Stimulated activated effector memory CD8-positive, alpha-beta T cell treated with anti-CD3 and anti-CD28 coated beads, Interleukin-12 subunit alpha, Interleukin-12 subunit beta, amount 100 ng/mL, for 72 hours (primary cell): ENCODE measurements around the gene GOLT1A.

Experiments
- ATAC-seq: fragments of 150-1000 bp; cut with Tn5 transposase; 2 replicates; pipeline ENCODE4 v1.10.0; 2021
- DNase-seq, 2 donors: peaks; one replicate each; pipeline ENCODE4 v3.0.0; 2021 to 2022; ENCODE audit warnings: low spot score in 2 of 2
- H3K27ac Mint-ChIP-seq: one replicate; pipeline ENCODE4 v1.8.0; 2022; ENCODE audit warnings: mild to moderate bottlenecking, mixed read lengths
- H3K36me3 Mint-ChIP-seq: one replicate; pipeline ENCODE4 v1.8.0; 2022; ENCODE audit warnings: mild to moderate bottlenecking, mixed read lengths
- H3K4me1 Mint-ChIP-seq: one replicate; pipeline ENCODE4 v1.8.0; 2022; ENCODE audit warnings: mixed read lengths
- H3K4me3 Mint-ChIP-seq: one replicate; pipeline ENCODE4 v1.8.0; 2022; ENCODE audit warnings: mild to moderate bottlenecking, mixed read lengths
- H3K9me3 Mint-ChIP-seq: one replicate; pipeline ENCODE4 v1.8.0; 2022; ENCODE audit warnings: mixed read lengths

The GOLT1A gene

DNA sequence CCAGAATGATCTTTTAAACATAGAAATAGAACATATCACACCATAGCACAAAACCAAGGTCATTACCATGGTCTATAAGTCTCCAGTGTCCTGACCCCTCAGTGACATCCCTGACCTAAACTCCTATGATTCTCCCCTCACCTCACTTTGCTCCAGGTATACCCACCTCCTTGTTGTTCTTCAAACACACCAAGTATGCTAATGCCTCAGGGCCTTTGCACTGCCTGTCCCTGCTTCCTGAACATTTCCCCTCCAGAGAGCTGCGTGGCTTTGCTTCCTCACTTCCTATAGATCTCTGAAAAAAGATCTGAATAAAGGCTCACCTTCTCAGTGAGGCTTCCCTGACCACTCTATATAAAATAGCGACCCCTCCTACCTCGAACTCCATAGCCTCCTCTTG, 1.1 kb downstream of the GOLT1A start:
- DNase-seq (no peak), ATAC-seq (no peak)
- no peaks in the 10 kb centered on the region for H3K36me3 Mint-ChIP-seq
- H3K9me3 Mint-ChIP-seq = no peaks in the 10 kb centered on the region
- no peak overlapping the region for H3K27ac Mint-ChIP-seq
- no peak overlapping the region for H3K4me3 Mint-ChIP-seq
- peaks cover 10% of the 10 kb centered on the region for H3K4me1 Mint-ChIP-seq

- no peaks in the 10 kb centered on the region for H3K36me3 Mint-ChIP-seq
- H3K9me3 Mint-ChIP-seq = no peaks in the 10 kb centered on the region
- no peak overlapping the region for H3K4me3 Mint-ChIP-seq
- no peak for ATAC-seq
- DNase-seq = no peak
- peaks cover 14% of the 10 kb centered on the region for H3K4me1 Mint-ChIP-seq
- H3K27ac Mint-ChIP-seq = no peak overlapping the region
These were observed 2.7 kb downstream of the GOLT1A start for GRCh38 chr1:204211046-204211445.

DNA sequence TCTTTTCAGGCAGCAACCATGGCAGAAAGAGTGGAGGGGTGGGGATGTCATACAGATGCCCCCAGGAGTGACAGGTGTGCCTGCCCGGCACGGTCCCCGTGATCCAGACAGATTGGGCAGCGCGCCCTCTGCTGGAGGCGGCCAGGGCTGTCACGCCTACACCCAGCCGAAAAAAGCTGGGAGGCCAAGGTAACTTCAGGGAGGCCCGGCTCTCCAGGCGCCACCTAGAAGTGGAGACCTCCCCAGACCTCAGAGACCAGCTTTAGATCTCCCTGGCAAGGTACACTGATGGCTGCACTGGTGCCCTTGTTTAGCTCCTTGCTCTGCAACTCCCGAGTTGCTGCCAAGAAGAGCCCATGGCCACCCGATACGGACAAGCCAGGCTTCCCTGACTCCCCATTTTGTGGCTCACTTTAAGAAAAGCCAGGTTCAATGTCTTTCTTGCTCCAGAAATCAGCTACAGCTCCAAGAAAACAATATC, 6.6 kb downstream of the GOLT1A start:
- peaks cover 6% of the 10 kb centered on the region for H3K4me1 Mint-ChIP-seq
- DNase-seq (peak; percentile 84 to 85), ATAC-seq (peak; percentile 93)
- H3K27ac Mint-ChIP-seq = no peak overlapping the region
- no peaks in the 10 kb centered on the region for H3K9me3 Mint-ChIP-seq
- H3K4me3 Mint-ChIP-seq = no peak overlapping the region
- no peaks in the 10 kb centered on the region for H3K36me3 Mint-ChIP-seq

- H3K36me3 Mint-ChIP-seq = no peaks in the 10 kb centered on the region
- no peak for ATAC-seq
These were observed 7.7 kb downstream of the GOLT1A start for GRCh38 chr1:204206121-204206520.

GRCh38 chr1:204205486-204205885, 8.3 kb downstream of the GOLT1A start:
- ATAC-seq (no peak), DNase-seq (no peak)
- Mint-ChIP-seq H3K36me3 (no peaks in the 10 kb centered on the region), H3K4me1 (peaks cover 6% of the 10 kb centered on the region), H3K9me3 (no peaks in the 10 kb centered on the region), H3K4me3 (no peak overlapping the region), H3K27ac (no peak overlapping the region)

More at GRCh38 chr1:204206121-204206520, 7.7 kb downstream of the GOLT1A start:
- Mint-ChIP-seq H3K9me3 (no peaks in the 10 kb centered on the region), H3K27ac (no peak overlapping the region), H3K4me3 (no peak overlapping the region), H3K4me1 (peaks cover 6% of the 10 kb centered on the region)
- DNase-seq = no peak

- Mint-ChIP-seq H3K27ac (no peak overlapping the region), H3K36me3 (no peaks in the 10 kb centered on the region), H3K4me3 (no peak overlapping the region), H3K4me1 (peaks cover 6% of the 10 kb centered on the region), H3K9me3 (no peaks in the 10 kb centered on the region)
- DNase-seq (no peak), ATAC-seq (no peak)
These were observed 8.8 kb downstream of the GOLT1A start for GRCh38 chr1:204204944-204205343.

GRCh38 chr1:204203206-204203767, 10.5 kb downstream of the GOLT1A start:
- H3K36me3 Mint-ChIP-seq = no peaks in the 10 kb centered on the region
- no peak overlapping the region for H3K4me3 Mint-ChIP-seq
- ATAC-seq = no peak
- H3K4me1 Mint-ChIP-seq = peaks cover 14% of the 10 kb centered on the region
- DNase-seq = no peak
- no peaks in the 10 kb centered on the region for H3K9me3 Mint-ChIP-seq
- no peak overlapping the region for H3K27ac Mint-ChIP-seq

- ATAC-seq (no peak), DNase-seq (no peak)
- Mint-ChIP-seq H3K36me3 (no peaks in the 10 kb centered on the region), H3K9me3 (no peaks in the 10 kb centered on the region), H3K4me3 (no peak overlapping the region), H3K27ac (no peak overlapping the region), H3K4me1 (peaks cover 17% of the 10 kb centered on the region)
These were observed 11.3 kb downstream of the GOLT1A start for GRCh38 chr1:204202481-204202880.

DNA sequence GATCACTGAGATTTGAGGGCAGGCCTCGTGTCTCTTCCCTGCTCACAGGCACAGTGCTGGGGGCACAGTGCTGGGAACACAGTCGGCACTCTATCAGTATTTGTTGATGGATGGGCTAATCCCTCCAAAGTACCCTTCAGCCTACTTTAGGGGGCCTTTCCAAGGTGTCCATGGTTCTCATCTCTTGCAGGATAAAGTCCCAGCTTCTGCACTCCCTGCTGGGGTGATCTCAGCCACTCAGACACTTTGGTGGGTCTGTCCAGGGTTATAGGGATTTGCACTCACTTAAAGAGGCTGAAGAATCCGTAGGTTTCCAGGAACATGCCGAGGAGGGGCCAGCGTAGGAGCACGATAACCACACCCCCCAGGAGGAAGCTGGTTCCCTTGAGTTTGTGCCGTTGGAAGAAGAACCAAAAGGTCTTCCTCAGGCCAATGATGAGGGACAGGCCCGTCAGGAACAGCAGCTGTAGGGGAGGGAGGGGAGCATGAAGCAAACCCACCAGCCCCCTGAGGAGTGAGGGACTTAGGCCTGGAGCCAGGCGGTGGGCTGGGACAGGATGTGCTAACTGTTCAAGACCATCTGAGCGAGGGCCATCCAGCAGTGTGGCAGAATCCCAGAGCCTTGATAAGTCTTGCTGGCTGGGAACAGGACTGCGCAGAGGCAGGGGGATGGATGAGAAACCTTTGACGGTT, 12.3 kb downstream of the GOLT1A start:
- no peak for DNase-seq
- peaks cover 11% of the 10 kb centered on the region for H3K4me1 Mint-ChIP-seq
- peak overlapping the region; percentile 73 for H3K27ac Mint-ChIP-seq
- H3K4me3 Mint-ChIP-seq = no peak overlapping the region
- no peaks in the 10 kb centered on the region for H3K9me3 Mint-ChIP-seq
- ATAC-seq = no peak
- H3K36me3 Mint-ChIP-seq = no peaks in the 10 kb centered on the region

- no peak overlapping the region for H3K4me3 Mint-ChIP-seq
- DNase-seq (no peak), ATAC-seq (no peak)
- H3K27ac Mint-ChIP-seq = no peak overlapping the region
- peaks cover 22% of the 10 kb centered on the region for H3K4me1 Mint-ChIP-seq
- H3K36me3 Mint-ChIP-seq = no peaks in the 10 kb centered on the region
- no peaks in the 10 kb centered on the region for H3K9me3 Mint-ChIP-seq
These were observed 14.2 kb downstream of the GOLT1A start for GRCh38 chr1:204199579-204199978.

GRCh38 chr1:204198348-204199340, 15.1 kb downstream of the GOLT1A start:
- Mint-ChIP-seq H3K9me3 (no peaks in the 10 kb centered on the region), H3K4me3 (no peak overlapping the region), H3K36me3 (no peaks in the 10 kb centered on the region), H3K27ac (peak overlapping the region; percentile 87), H3K4me1 (peaks cover 25% of the 10 kb centered on the region)
- ATAC-seq = peak; percentile 59
- no peak for DNase-seq

GRCh38 chr1:204197068-204197467, 16.7 kb downstream of the GOLT1A start:
- Mint-ChIP-seq H3K4me3 (no peak overlapping the region), H3K9me3 (no peaks in the 10 kb centered on the region), H3K4me1 (peaks cover 25% of the 10 kb centered on the region), H3K27ac (peak overlapping the region; percentile 74), H3K36me3 (no peaks in the 10 kb centered on the region)
- DNase-seq (no peak), ATAC-seq (no peak)

- ATAC-seq (no peak), DNase-seq (no peak)
- H3K27ac Mint-ChIP-seq = peak within 1 kb of the TSS; percentile 74
- no peaks in the 10 kb centered on the region for H3K36me3 Mint-ChIP-seq
- no peak within 1 kb of the TSS for H3K4me3 Mint-ChIP-seq
- no peaks in the 10 kb centered on the region for H3K9me3 Mint-ChIP-seq
- H3K4me1 Mint-ChIP-seq = peaks cover 25% of the 10 kb centered on the region
These were observed 17.6 kb downstream of the GOLT1A start, which contains the start of gene KISS1 for GRCh38 chr1:204196068-204196795. Gene KISS1, minus strand, starts transcription at chr1:204196491. Its CDS starts 3,615 bp downstream, at chr1:204192876.

GRCh38 chr1:204194771-204195170, 19.0 kb downstream of the GOLT1A start:
- DNase-seq = no peak
- no peaks in the 10 kb centered on the region for H3K36me3 Mint-ChIP-seq
- H3K4me1 Mint-ChIP-seq = peaks cover 30% of the 10 kb centered on the region
- ATAC-seq = no peak
- H3K9me3 Mint-ChIP-seq = no peaks in the 10 kb centered on the region
- no peak overlapping the region for H3K4me3 Mint-ChIP-seq
- H3K27ac Mint-ChIP-seq = no peak overlapping the region

DNA sequence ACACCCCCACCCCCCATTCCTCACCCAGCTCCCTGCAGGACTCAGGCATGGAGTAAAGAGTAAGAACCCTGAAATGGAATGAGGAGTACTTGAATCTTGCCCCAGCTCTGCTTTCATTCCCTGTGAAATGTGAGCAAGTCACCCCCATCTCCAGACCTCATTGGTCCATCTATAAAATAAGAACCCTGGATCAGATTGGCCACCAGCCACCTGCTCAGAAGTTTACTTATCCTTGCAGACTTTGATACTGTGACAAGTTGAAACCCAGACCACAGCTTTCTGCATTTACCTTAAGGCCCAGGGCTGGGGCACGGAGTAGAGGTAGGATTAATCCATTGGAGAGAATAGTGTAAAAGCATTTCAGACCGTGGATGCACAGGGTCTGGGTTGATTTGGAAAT, 19.7 kb downstream of the GOLT1A start:
- ATAC-seq (no peak), DNase-seq (no peak)
- peaks cover 37% of the 10 kb centered on the region for H3K4me1 Mint-ChIP-seq
- H3K36me3 Mint-ChIP-seq = no peaks in the 10 kb centered on the region
- H3K4me3 Mint-ChIP-seq = no peak overlapping the region
- H3K9me3 Mint-ChIP-seq = no peaks in the 10 kb centered on the region
- H3K27ac Mint-ChIP-seq = no peak overlapping the region
